ENCODE results near the gene ABCB1.

- no peak for TF ChIP-seq POLR2A (IDR thresholded peaks at IDR 0.05)
- no peak for TF ChIP-seq CTCF (IDR thresholded peaks at IDR 0.05 in 4 of 5, conservative IDR thresholded peaks at IDR 0.05 in 1 of 5)
Measured at GRCh38 chr7:87545760-87546159, 54.9 kb downstream of the ABCB1 start.
